Measurements from ENCODE around the gene GRID2IP. TPM values are rescaled to one million over a fixed set of nuclear protein-coding genes. Genes with fewer than 3 reads are reported as not detected.

Gene GRID2IP
- total RNA-seq, 1 experiment from 2014 or later: 0.12 TPM

Other genes with a start within 250 kb of the GRID2IP start
- gene FAM220A, start 202.5 kb downstream of the GRID2IP start, total RNA-seq (2014; rRNA removed; shearing (Covaris generic)): 14.7 and 16.8 TPM in 2 replicates
- gene RAC1, start 176.9 kb downstream of the GRID2IP start, total RNA-seq (2014; rRNA removed; shearing (Covaris generic)): 132 and 141 TPM in 2 replicates
- gene DAGLB, start 103.5 kb downstream of the GRID2IP start, total RNA-seq (2014; rRNA removed; shearing (Covaris generic)): 15.5 and 16.9 TPM in 2 replicates
- gene KDELR2, start 67.3 kb downstream of the GRID2IP start, total RNA-seq (2014; rRNA removed; shearing (Covaris generic)): 140 and 153 TPM in 2 replicates
- 56.7 and 57.8 TPM in 2 replicates for gene ZDHHC4, start 26.0 kb upstream of the GRID2IP start, total RNA-seq (2014; rRNA removed; shearing (Covaris generic))
- gene INTS15, start 38.6 kb upstream of the GRID2IP start, total RNA-seq (2014; rRNA removed; shearing (Covaris generic)): 16.4 and 18.8 TPM in 2 replicates
- gene ZNF853, start 64.1 kb upstream of the GRID2IP start, total RNA-seq (2014; rRNA removed; shearing (Covaris generic)): 10.6 and 10.9 TPM in 2 replicates
- 16.0 and 16.2 TPM in 2 replicates for gene ZNF316, start 85.9 kb upstream of the GRID2IP start, total RNA-seq (2014; rRNA removed; shearing (Covaris generic))
- gene ZNF12, start 155.5 kb upstream of the GRID2IP start, total RNA-seq (2014; rRNA removed; shearing (Covaris generic)): 37.7 and 41.6 TPM in 2 replicates
- 0.10 and 0.18 TPM in 2 replicates for gene RSPH10B2, start 202.6 kb upstream of the GRID2IP start, total RNA-seq (2014; rRNA removed; shearing (Covaris generic))

Data from SJCRH30 (cell line).